Suprapubic skin (tissue), 3 donors: ENCODE data around the gene MUC2.

Experiments
- CTCF ChIP-seq, 2 donors: fragments of 200-600 bp in 1 of 2; fragments of 450-650 bp in 1 of 2; sonication (generic) in 1 of 2; IDR thresholded peaks; one replicate each; pipeline ENCODE4 v1.5.1; 2016 to 2019; ENCODE audit warnings: antibody characterized with exemption in 2 of 2, mild to moderate bottlenecking in 1 of 2, moderate library complexity in 1 of 2
- POLR2A ChIP-seq, 2 donors: fragments of 450-650 bp; IDR thresholded peaks; one replicate each; pipeline ENCODE4 v1.6.1; 2017; ENCODE audit warnings: antibody characterized with exemption in 2 of 2, mild to moderate bottlenecking in 2 of 2, moderate library complexity in 2 of 2

DNA sequence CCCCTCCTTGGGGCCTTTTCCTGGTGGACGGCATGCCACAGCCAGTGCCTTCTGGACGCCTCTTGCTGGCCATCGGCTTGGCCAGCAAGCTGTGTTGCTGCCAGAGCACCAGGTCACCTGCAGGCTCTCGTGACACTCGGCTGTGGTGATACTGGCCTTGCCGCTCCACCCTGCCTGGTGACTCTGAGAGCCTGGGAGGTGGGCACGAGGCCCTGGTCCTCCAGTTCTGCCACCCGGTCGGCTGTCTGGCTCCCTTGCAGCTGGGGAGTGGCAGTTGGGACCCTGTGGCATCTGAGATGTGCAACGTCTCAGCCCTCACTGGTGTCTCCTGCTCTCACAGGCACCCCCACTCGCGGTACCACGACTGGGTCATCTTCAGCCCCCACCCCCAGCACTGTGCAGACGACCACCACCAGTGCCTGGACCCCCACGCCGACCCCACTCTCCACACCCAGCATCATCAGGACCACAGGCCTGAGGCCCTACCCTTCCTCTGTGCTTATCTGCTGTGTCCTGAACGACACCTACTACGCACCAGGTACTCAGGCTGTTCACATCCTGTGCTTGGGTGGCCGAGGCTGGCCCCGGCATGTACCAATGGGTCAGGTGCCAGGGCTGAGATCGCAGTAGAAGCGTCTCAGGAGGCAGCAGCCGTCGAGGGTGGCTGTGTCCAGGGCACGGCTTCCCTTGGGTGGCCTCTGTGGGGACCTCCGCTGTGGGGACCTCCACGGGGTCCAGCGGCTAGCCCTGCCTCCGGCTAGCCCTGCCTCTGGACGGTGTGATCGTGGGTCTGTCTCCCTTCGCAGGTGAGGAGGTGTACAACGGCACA lies 26.0 kb downstream of the MUC2 start:
- TF ChIP-seq POLR2A (IDR thresholded peaks at IDR 0.05) = no peak
- TF ChIP-seq CTCF (IDR thresholded peaks at IDR 0.05) = no peak
